NCI-H2029 treated with DMSO at 0.1 percent for 48 hours (cell line): ENCODE results near the gene DENND6A.
"Not testable (repeated sequence)": the region's sequence is repeated elsewhere in the genome, so short reads cannot be mapped to it uniquely, and the experiment has no call there.

Source experiments
- DNase-seq: peaks from one replicate; lab custom pipeline; 2025; lab: John Stamatoyannopoulos, UW

The DENND6A gene

GRCh38 chr3:57634259-57634658 is 58.6 kb downstream of the DENND6A start:
- not testable (repeated sequence) for DNase-seq

GRCh38 chr3:57627976-57628375 is 64.9 kb downstream of the DENND6A start:
- DNase-seq, result no peak

GRCh38 chr3:57624801-57625200 is 68.1 kb downstream of the DENND6A start:
- DNase-seq, result no peak

GRCh38 chr3:57622362-57622761 is 70.5 kb downstream of the DENND6A start:
- DNase-seq, result no peak

GRCh38 chr3:57617739-57618138 is 75.1 kb downstream of the DENND6A start:
- no peak for DNase-seq

- DNase-seq, result no peak
These were observed 76.6 kb downstream of the DENND6A start for GRCh38 chr3:57616233-57616632.

GRCh38 chr3:57611870-57612269 is 81.0 kb downstream of the DENND6A start:
- not testable (repeated sequence) for DNase-seq

GRCh38 chr3:57605683-57606082 is 87.2 kb downstream of the DENND6A start:
- no peak for DNase-seq

GRCh38 chr3:57604971-57605370 is 87.9 kb downstream of the DENND6A start:
- no peak for DNase-seq

- no peak for DNase-seq
These were observed 92.7 kb downstream of the DENND6A start for GRCh38 chr3:57600195-57600594.

GRCh38 chr3:57598765-57599360 is 94.0 kb downstream of the DENND6A start:
- no peak for DNase-seq

- peak; percentile 69 for DNase-seq
These were observed 95.6 kb downstream of the DENND6A start, which contains the start of gene ARF4 for GRCh38 chr3:57597127-57597923. Gene ARF4, minus strand, starts transcription at chr3:57597344. Its CDS starts 204 bp downstream, at chr3:57597140.

GRCh38 chr3:57596495-57597126 is 96.3 kb downstream of the DENND6A start:
- peak; percentile 3 for DNase-seq

GRCh38 chr3:57594576-57594975 is 98.3 kb downstream of the DENND6A start:
- no peak for DNase-seq

- no peak for DNase-seq
These were observed 98.7 kb downstream of the DENND6A start for GRCh38 chr3:57594144-57594543.

- no peak for DNase-seq
These were observed 100.6 kb downstream of the DENND6A start for GRCh38 chr3:57592306-57592705.

- no peak for DNase-seq
These were observed 105.0 kb downstream of the DENND6A start for GRCh38 chr3:57587905-57588304.

GRCh38 chr3:57586778-57587177 is 106.1 kb downstream of the DENND6A start:
- DNase-seq, result no peak

- DNase-seq, result no peak
These were observed 109.3 kb downstream of the DENND6A start for GRCh38 chr3:57583544-57583943.

- no peak for DNase-seq
These were observed 110.3 kb downstream of the DENND6A start for GRCh38 chr3:57582474-57583168.

- DNase-seq, result no peak
These were observed 115.1 kb downstream of the DENND6A start for GRCh38 chr3:57577801-57578200.

GRCh38 chr3:57575966-57576626 is 116.8 kb downstream of the DENND6A start:
- no peak for DNase-seq
